ENCODE measurements around the gene OSGEP. TPM values are rescaled to one million over a fixed set of nuclear protein-coding genes. Genes with fewer than 3 reads are reported as not detected.

OSGEP gene
- 23.9 and 49.0 TPM in 2 replicates for total RNA-seq

GRCh38 chr14:20454516-20455354 is at the start of gene OSGEP, which contains the start of gene APEX1:
Gene OSGEP, minus strand, starts transcription at chr14:20454812. Its CDS starts 129 bp downstream, at chr14:20454683.
Gene APEX1, plus strand, starts transcription at chr14:20455226. Its CDS starts 420 bp downstream, at chr14:20455646.

GRCh38 chr14:20469242-20469889 is 14.8 kb upstream of the OSGEP start, which contains the start of gene PNP:
Gene PNP, plus strand, starts transcription at chr14:20469406. Its CDS starts 119 bp downstream, at chr14:20469525.

DNA sequence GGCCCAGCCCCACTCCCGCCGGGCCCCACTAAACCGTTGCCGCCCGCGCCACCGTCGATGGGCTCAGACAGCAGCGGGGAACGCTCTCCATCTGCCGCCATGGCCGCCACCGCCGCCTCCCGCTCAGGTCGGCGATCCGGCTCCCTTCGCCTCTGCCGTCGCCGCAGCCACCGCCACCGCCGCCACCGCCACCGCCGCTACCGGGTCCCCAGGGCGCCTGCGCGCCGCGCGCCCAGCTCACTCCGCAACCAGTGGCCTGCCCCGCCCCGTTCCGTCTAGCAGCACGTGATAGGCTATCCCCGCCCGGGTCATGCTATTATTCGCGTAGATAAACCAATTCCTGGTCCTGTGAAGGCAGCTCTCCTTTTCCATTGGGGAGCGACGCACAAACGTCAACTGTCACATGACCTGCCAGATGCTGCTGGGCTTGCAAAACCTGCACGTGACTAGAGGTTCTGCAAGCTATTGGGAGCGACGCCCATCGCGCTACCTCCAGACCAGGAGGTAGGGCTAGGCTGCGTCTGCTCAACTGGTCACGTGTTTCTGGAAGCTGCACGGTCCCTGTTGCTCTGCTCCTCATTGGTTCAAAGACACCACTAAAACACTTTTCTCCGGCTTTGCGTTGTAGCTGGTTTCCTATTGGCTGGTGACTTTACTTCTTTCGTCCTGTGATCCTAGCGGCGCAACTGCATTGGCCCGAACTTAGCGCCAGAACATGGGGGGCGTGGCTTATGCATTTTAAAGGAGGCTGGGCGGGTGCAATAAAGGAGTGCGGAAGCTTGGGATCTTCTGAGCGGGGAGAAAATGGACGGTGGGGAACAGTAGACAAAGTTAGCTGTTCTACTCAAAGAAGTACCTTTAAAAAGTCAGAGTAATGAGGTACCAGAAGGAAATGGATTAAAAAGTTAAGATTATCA is 6.9 kb upstream of the OSGEP start, which contains the start of gene PIP4P1:
Gene PIP4P1 (minus strand): TSS at position 210 of the 917 bp plus-strand sequence. CDS start 109 bp downstream, at position 101.

GRCh38 chr14:20435582-20436362 is 18.8 kb downstream of the OSGEP start, which contains the start of gene KLHL33:
Gene KLHL33, minus strand, starts transcription at chr14:20436166. Its CDS starts 355 bp downstream, at chr14:20435811.

GRCh38 chr14:20412876-20413743 is 41.5 kb downstream of the OSGEP start, which contains the start of gene TEP1:
Gene TEP1, minus strand, starts transcription at chr14:20413501. Its CDS starts 5,062 bp downstream, at chr14:20408439.

Other genes starting within 250 kb of the OSGEP start
- gene OR11H6, start 231.1 kb downstream of the OSGEP start, total RNA-seq, result not detected in 2 replicates
- gene OR11H7, start 225.8 kb downstream of the OSGEP start, total RNA-seq, result not detected in 2 replicates
- not detected in 2 replicates for gene OR11H4, start 215.5 kb downstream of the OSGEP start, total RNA-seq
- gene TTC5, start 148.9 kb downstream of the OSGEP start, total RNA-seq, result 30.5 and 32.1 TPM in 2 replicates
- 25.1 and 27.9 TPM in 2 replicates for gene CCNB1IP1, start 121.5 kb downstream of the OSGEP start, total RNA-seq
- 7.9 and 9.2 TPM in 2 replicates for gene PARP2, start 111.2 kb downstream of the OSGEP start, total RNA-seq
- 14.9 and 18.5 TPM in 2 replicates for gene TEP1, start 41.3 kb downstream of the OSGEP start, total RNA-seq
- 0.06 and 0.13 TPM in 2 replicates for gene KLHL33, start 18.6 kb downstream of the OSGEP start, total RNA-seq
- gene APEX1, start 414 bp upstream of the OSGEP start, total RNA-seq, result 29.6 and 62.0 TPM in 2 replicates
- gene PIP4P1, start 6.6 kb upstream of the OSGEP start, total RNA-seq, result 21.5 and 21.7 TPM in 2 replicates
- 48.2 and 64.6 TPM in 2 replicates for gene PNP, start 14.6 kb upstream of the OSGEP start, total RNA-seq
- not detected in 2 replicates for gene RNASE10, start 50.7 kb upstream of the OSGEP start, total RNA-seq
- not detected in 2 replicates for gene RNASE9, start 106.2 kb upstream of the OSGEP start, total RNA-seq
- gene RNASE11, start 133.2 kb upstream of the OSGEP start, total RNA-seq, result not detected in 2 replicates
- not detected in 2 replicates for gene RNASE12, start 136.6 kb upstream of the OSGEP start, total RNA-seq
- not detected in 2 replicates for gene OR6S1, start 186.9 kb upstream of the OSGEP start, total RNA-seq
- 36.6 and 44.2 TPM in 2 replicates for gene RNASE4, start 229.7 kb upstream of the OSGEP start, total RNA-seq
- gene ANG, start 234.0 kb upstream of the OSGEP start, total RNA-seq, result 5.0 and 7.8 TPM in 2 replicates

All from aortic smooth muscle cell (primary cell).